NCI-H1417 treated with DMSO at 0.1 percent for 48 hours (cell line): ENCODE measurements around the gene NOMO2.
"Not testable (repeated sequence)": the region's sequence is repeated elsewhere in the genome, so short reads cannot be mapped to it uniquely, and the experiment has no call there.

Experiments used
- DNase-seq: peaks from one replicate; lab custom pipeline; 2025; lab: John Stamatoyannopoulos, UW

The NOMO2 gene

GRCh38 chr16:18522637-18523036, 39.3 kb downstream of the NOMO2 start:
- DNase-seq: not testable (repeated sequence)

GRCh38 chr16:18521445-18522181, 40.3 kb downstream of the NOMO2 start:
- DNase-seq: not testable (repeated sequence)

- not testable (repeated sequence) for DNase-seq
These were observed 43.2 kb downstream of the NOMO2 start for GRCh38 chr16:18518536-18519283.

- not testable (repeated sequence) for DNase-seq
These were observed 63.5 kb downstream of the NOMO2 start for GRCh38 chr16:18498430-18498829.

- not testable (repeated sequence) for DNase-seq
These were observed 64.9 kb downstream of the NOMO2 start for GRCh38 chr16:18497032-18497431.

- DNase-seq: not testable (repeated sequence)
These were observed 69.6 kb downstream of the NOMO2 start for GRCh38 chr16:18492118-18492897.

- DNase-seq: not testable (repeated sequence)
These were observed 125.9 kb downstream of the NOMO2 start for GRCh38 chr16:18436025-18436424.

GRCh38 chr16:18415827-18416226, 146.1 kb downstream of the NOMO2 start:
- not testable (repeated sequence) for DNase-seq

GRCh38 chr16:18409532-18410293, 152.2 kb downstream of the NOMO2 start:
- DNase-seq: not testable (repeated sequence)

- not testable (repeated sequence) for DNase-seq
These were observed 159.8 kb downstream of the NOMO2 start for GRCh38 chr16:18401851-18402657.

- DNase-seq: not testable (repeated sequence)
These were observed 160.7 kb downstream of the NOMO2 start for GRCh38 chr16:18401159-18401558.

- not testable (repeated sequence) for DNase-seq
These were observed 167.5 kb downstream of the NOMO2 start for GRCh38 chr16:18394363-18394762.

GRCh38 chr16:18387767-18388166, 174.1 kb downstream of the NOMO2 start:
- DNase-seq: not testable (repeated sequence)

- not testable (repeated sequence) for DNase-seq
These were observed 175.4 kb downstream of the NOMO2 start for GRCh38 chr16:18386517-18386916.

GRCh38 chr16:18385285-18385684, 176.6 kb downstream of the NOMO2 start:
- not testable (repeated sequence) for DNase-seq

GRCh38 chr16:18384869-18385268, 177.0 kb downstream of the NOMO2 start:
- DNase-seq: not testable (repeated sequence)

GRCh38 chr16:18384098-18384636, 177.7 kb downstream of the NOMO2 start:
- DNase-seq: not testable (repeated sequence)

- not testable (repeated sequence) for DNase-seq
These were observed 179.2 kb downstream of the NOMO2 start for GRCh38 chr16:18382696-18383095.
